NB4 (cell line): ENCODE data around the gene ADAMTS12.

Source experiments
- CTCF ChIP-seq: IDR thresholded peaks from one replicate; pipeline ENCODE4 v1.5.1; 2012; ENCODE audit warnings: low read depth, low read length
- MAX ChIP-seq: IDR thresholded peaks from 2 replicates; pipeline ENCODE4 v1.6.1; 2011; ENCODE audit warnings: low read depth, low read length
- MYC ChIP-seq: IDR thresholded peaks from 2 replicates; pipeline ENCODE4 v1.6.1; 2011; ENCODE audit warnings: low read depth, low read length
- POLR2A ChIP-seq: IDR thresholded peaks from 2 replicates; pipeline ENCODE4 v1.6.1; 2011; ENCODE audit warnings: mild to moderate bottlenecking; ENCODE audit not compliant: insufficient read length; ENCODE audit errors: extremely low read depth

- no peak for TF ChIP-seq CTCF
- TF ChIP-seq MYC, result no peak
- no peak for TF ChIP-seq POLR2A
- TF ChIP-seq MAX, result no peak
Observed at GRCh38 chr5:33905381-33905780, 13.6 kb upstream of the ADAMTS12 start.
